Endothelial cell of umbilical vein (primary cell): ENCODE results near the gene POGK. TPM values are rescaled to one million over a fixed set of nuclear protein-coding genes. Genes with fewer than 3 reads are reported as not detected.

Experiments used
- BruUV-seq: library from RNA; stranded (reverse); fragments of 400-500 nt; replicated peaks from 2 replicates; lab custom pipeline; 2021; lab: Mats Ljungman, UMichigan
- CTCF ChIA-PET: fragments of 300-600, 350-600 bp; sonication (Branson Sonifier 250); formaldehyde crosslinking; loops from one replicate; lab custom pipeline; 2021; ENCODE audit warnings: antibody characterized with exemption, inconsistent platforms; lab: Charles Lee
- POLR2A ChIA-PET: fragments of 300-600, 350-600 bp; sonication (Branson Sonifier 250); formaldehyde crosslinking; loops from one replicate; lab custom pipeline; 2021; ENCODE audit warnings: antibody characterized with exemption, inconsistent platforms; lab: Charles Lee
- DNase-seq: peaks from one replicate; pipeline ENCODE4 v3.0.0-alpha.2; 2011; ENCODE audit warnings: low read depth, low spot score
- FAIRE-seq: peaks from 2 replicates; lab custom pipeline; 2011; peaks lifted over from hg19 to GRCh38; lab: Jason Lieb, UNC
- H2AFZ ChIP-seq: 2 replicates; pipeline ENCODE4 v1.6.0; 2012; ENCODE audit warnings: low read depth, low read length, control low read depth, inconsistent platforms
- H3K27ac ChIP-seq: 2 replicates; pipeline ENCODE4 v1.5.1; 2011; ENCODE audit warnings: low read depth, mild to moderate bottlenecking, control low read depth, low read length, moderate library complexity; ENCODE audit not compliant: insufficient read depth
- H3K27me3 ChIP-seq, 2 experiments: 2 replicates each; pipeline versions ENCODE4 v1.6.0 to v1.6.1; 2011; ENCODE audit warnings: low read length in 2 of 2, mixed read lengths in 1 of 2; ENCODE audit not compliant: control insufficient read depth in 2 of 2, insufficient read depth in 2 of 2
- H3K36me3 ChIP-seq, 2 experiments: 2 replicates in 1 of 2; 3 replicates in 1 of 2; pipeline ENCODE4 v1.5.1; 2011; ENCODE audit warnings: low read length in 2 of 2, mild to moderate bottlenecking in 1 of 2, moderate library complexity in 1 of 2; ENCODE audit not compliant: control insufficient read depth in 2 of 2, insufficient read depth in 2 of 2; ENCODE audit errors: extremely low read depth in 1 of 2
- H3K4me1 ChIP-seq: 3 replicates; pipeline ENCODE4 v1.5.1; 2011; ENCODE audit warnings: mild to moderate bottlenecking, low read length; ENCODE audit not compliant: control insufficient read depth, insufficient read depth; ENCODE audit errors: extremely low read depth
- H3K4me2 ChIP-seq: 2 replicates; pipeline ENCODE4 v1.6.1; 2011; ENCODE audit warnings: low read length, control low read depth, mixed read lengths; ENCODE audit not compliant: insufficient read depth
- H3K4me3 ChIP-seq, 3 experiments: fragments of 200-600 bp in 1 of 3; sonication (generic), shearing (Covaris generic) in 1 of 3; replicated peaks in 1 of 3; 2 replicates each; pipeline ENCODE4 v1.5.1; 2011 to 2016; ENCODE audit warnings: control low read depth in 3 of 3, low read length in 3 of 3, mild to moderate bottlenecking in 2 of 3, inconsistent platforms in 1 of 3, low read depth in 1 of 3, moderate library complexity in 1 of 3; ENCODE audit not compliant: insufficient read depth in 1 of 3
- H3K79me2 ChIP-seq: 2 replicates; pipeline ENCODE4 v1.6.0; 2012; ENCODE audit warnings: low read length, inconsistent platforms; ENCODE audit not compliant: control insufficient read depth, insufficient read depth
- H3K9ac ChIP-seq: replicated peaks from 2 replicates; pipeline ENCODE3; 2011; ENCODE audit warnings: low read length, control low read depth; ENCODE audit not compliant: insufficient read depth; ENCODE audit errors: extremely low read depth
- H3K9me1 ChIP-seq: replicated peaks from 3 replicates; pipeline ENCODE4 v1.6.0; 2011; ENCODE audit warnings: mild to moderate bottlenecking, low read length; ENCODE audit not compliant: control insufficient read depth, insufficient read depth; ENCODE audit errors: extremely low read depth
- H3K9me3 ChIP-seq: replicated peaks from 2 replicates; pipeline ENCODE4 v1.5.1; 2012; ENCODE audit warnings: low read length, inconsistent platforms; ENCODE audit not compliant: control insufficient read depth, insufficient read depth
- H4K20me1 ChIP-seq: replicated peaks from 2 replicates; pipeline ENCODE3; 2011; ENCODE audit warnings: mild to moderate bottlenecking, low read length; ENCODE audit not compliant: control insufficient read depth, insufficient read depth; ENCODE audit errors: extremely low read depth
- CTCF ChIP-seq, 2 donors: IDR thresholded peaks; 1 replicate in 1 of 2; 2 replicates in 1 of 2; pipeline ENCODE4 v1.5.1; 2011; ENCODE audit warnings: low read length in 2 of 2, mild to moderate bottlenecking in 2 of 2, moderate library complexity in 2 of 2, control low read depth in 1 of 2, inconsistent platforms in 1 of 2, low read depth in 1 of 2; ENCODE audit not compliant: insufficient read depth in 1 of 2; ENCODE audit errors: extremely low read depth in 1 of 2
- EZH2 ChIP-seq: IDR thresholded peaks from 2 replicates; pipeline ENCODE4 v1.6.1; 2012; ENCODE audit warnings: borderline replicate concordance, low read depth, mild to moderate bottlenecking, moderate library complexity, low read length, inconsistent platforms; ENCODE audit not compliant: severe bottlenecking
- FOS ChIP-seq: IDR thresholded peaks from 2 replicates; pipeline ENCODE4 v1.6.1; 2011; ENCODE audit warnings: mild to moderate bottlenecking, low read length, moderate library complexity, borderline replicate concordance; ENCODE audit not compliant: insufficient read depth
- GATA2 ChIP-seq: IDR thresholded peaks from 2 replicates; pipeline ENCODE4 v1.7.0; 2011; ENCODE audit warnings: low read depth, mild to moderate bottlenecking, moderate library complexity, mixed read lengths, low read length; ENCODE audit not compliant: insufficient read length, insufficient read depth
- JUN ChIP-seq: IDR thresholded peaks from 2 replicates; pipeline ENCODE4 v1.6.1; 2011; ENCODE audit warnings: borderline replicate concordance, low read depth; ENCODE audit not compliant: insufficient read length, insufficient read depth
- MAX ChIP-seq: IDR thresholded peaks from 2 replicates; pipeline ENCODE4 v1.6.1; 2011; ENCODE audit not compliant: insufficient read depth, insufficient read length
- MYC ChIP-seq: IDR thresholded peaks from one replicate; pipeline ENCODE4 v1.6.1; 2011; ENCODE audit warnings: mild to moderate bottlenecking, low read depth, low read length
- POLR2A ChIP-seq: IDR thresholded peaks from 2 replicates; pipeline ENCODE4 v1.6.1; 2012; ENCODE audit warnings: low read depth, mild to moderate bottlenecking, control low read depth, low read length
- POLR2AphosphoS5 ChIP-seq: IDR thresholded peaks from 2 replicates; pipeline ENCODE4 v1.6.1; 2012; ENCODE audit warnings: low read depth, mild to moderate bottlenecking, control low read depth, low read length, moderate library complexity; ENCODE audit not compliant: insufficient read depth
- dilution Hi-C: fragments of 300-500 bp; cut with MboI; formaldehyde crosslinking; loops from one replicate; pipeline ENCODE4 v1.15.0; 2019; ENCODE audit warnings: low sequenced_read_pairs; ENCODE audit not compliant: extremely low pct_ligation_motif_present
- intact Hi-C: fragments of 100-400 bp; cut with micrococcal nuclease; formaldehyde crosslinking; loops from one replicate; pipeline ENCODE4 v1.10.0; 2022
- polyA plus RNA-seq, 4 experiments: library from polyadenylated mRNA; depleted of rRNA in 3 of 4; stranded (reverse) in 3 of 4; unstranded in 1 of 4; fragments of >200 nt; gene quantifications; 2 replicates each; pipeline versions ENCODE4 v1.2.1 to v1.2.3, GENCODE V29; 2011 to 2012; ENCODE audit warnings: missing spikeins in 1 of 4
- total RNA-seq: library from RNA; stranded (reverse); gene quantifications from 2 replicates; pipeline ENCODE4 v1.2.3, GENCODE V29; 2021

Gene POGK
- total and polyA plus RNA-seq, 2 donors (not counting 3 experiments of a cell fraction or from before 2014, with no cell fraction given), result 12.5 to 31.8 TPM

GRCh38 chr1:166870584-166870983 is 31.3 kb downstream of the POGK start:
- TF ChIP-seq MAX (no peak), EZH2 (no peak), GATA2 (no peak), JUN (no peak), FOS (no peak), MYC (no peak), CTCF (IDR thresholded peaks at IDR 0.05; ENCODE audit: extremely low read depth in 1 of 2, insufficient read depth in 1 of 2, low read depth in 1 of 2, low read length in 2 of 2) (no peak), POLR2AphosphoS5 (no peak), POLR2A (no peak)
- H4K20me1 ChIP-seq, result no peaks in the 10 kb centered on the region
- no peak overlapping the region for H3K9ac ChIP-seq
- intact Hi-C loops (loop anchor here (10.0 kb wide), 1 partner anchor 946 kb away; no protein-coding TSS in a partner anchor), dilution Hi-C loops (no loop called here)
- ChIA-PET CTCF (no interaction called here), POLR2A (no interaction called here)
- H3K4me2 ChIP-seq, result no peak overlapping the region
- H2AFZ ChIP-seq, result no peak overlapping the region
- H3K4me1 ChIP-seq, result peaks cover 7% of the 10 kb centered on the region
- H3K9me3 ChIP-seq, result no peaks in the 10 kb centered on the region
- BruUV-seq, result no TSS peak
- H3K27ac ChIP-seq, result no peak overlapping the region
- DNase-seq, result no peak
- no peak overlapping the region for H3K4me3 ChIP-seq
- FAIRE-seq, result no peak
- H3K36me3 ChIP-seq, result peaks cover 3 to 8% of the 10 kb centered on the region in 2 experiments
- H3K9me1 ChIP-seq, result no peaks in the 10 kb centered on the region
- H3K79me2 ChIP-seq, result peaks cover 36% of the 10 kb centered on the region
- no peaks in the 10 kb centered on the region for H3K27me3 ChIP-seq
